ENCODE measurements around the gene SRR. TPM values are rescaled to one million over a fixed set of nuclear protein-coding genes. Genes with fewer than 3 reads are reported as not detected.

Gene SRR
- total RNA-seq, 4 donors from 2014 or later = 2.1 to 27.2 (median 5.5) TPM

- TF ChIP-seq POLR2A (IDR thresholded peaks at IDR 0.05) = no peak
- no peak for TF ChIP-seq CTCF (IDR thresholded peaks at IDR 0.05)
- Histone ChIP-seq H3K27ac (no peak overlapping the region), H3K36me3 (peaks cover 0 to 38% (median 0%) of the 10 kb centered on the region in 3 donors), H3K4me3 (no peak overlapping the region), H3K27me3 (no peaks in the 10 kb centered on the region), H3K9me3 (no peaks in the 10 kb centered on the region), H3K4me1 (peaks cover 0 to 11% (median 0%) of the 10 kb centered on the region in 4 donors)
- no peak for DNase-seq
These were observed 57.4 kb downstream of the SRR start for GRCh38 chr17:2361010-2361760.

GRCh38 chr17:2362016-2362415 is 58.3 kb downstream of the SRR start:
- peaks cover 0 to 41% (median 0%) of the 10 kb centered on the region in 3 donors for H3K36me3 ChIP-seq
- TF ChIP-seq POLR2A (IDR thresholded peaks at IDR 0.05) (no peak), CTCF (IDR thresholded peaks at IDR 0.05) (no peak)

DNA sequence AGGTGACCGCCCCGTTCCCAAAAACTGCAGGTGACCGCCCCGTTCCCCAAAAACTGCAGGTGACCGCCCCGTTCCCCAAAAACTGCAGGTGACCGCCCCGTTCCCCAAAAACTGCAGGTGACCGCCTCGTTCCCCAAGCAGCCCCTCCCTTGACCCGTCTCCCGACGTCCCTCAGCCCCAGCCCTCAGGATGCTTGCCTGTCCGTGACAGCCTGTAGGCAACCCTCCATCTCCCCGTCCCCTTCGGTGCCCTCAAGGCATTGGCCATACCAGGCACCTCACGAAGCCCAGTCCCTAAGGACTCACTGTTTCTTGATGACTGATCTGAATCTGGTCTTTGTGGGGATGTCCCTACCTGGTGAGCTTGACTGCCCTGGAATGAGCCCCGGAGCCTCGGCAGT is 58.7 kb downstream of the SRR start:
- no peak for DNase-seq
- H3K36me3 ChIP-seq = peaks cover 0 to 41% (median 0%) of the 10 kb centered on the region in 3 donors
- no peaks in the 10 kb centered on the region for H3K9me3 ChIP-seq
- H3K4me1 ChIP-seq = peaks cover 0 to 11% (median 0%) of the 10 kb centered on the region in 4 donors
- no peak for TF ChIP-seq POLR2A (IDR thresholded peaks at IDR 0.05)
- no peak for TF ChIP-seq CTCF (IDR thresholded peaks at IDR 0.05)
- no peak overlapping the region for H3K4me3 ChIP-seq
- no peaks in the 10 kb centered on the region for H3K27me3 ChIP-seq
- no peak overlapping the region for H3K27ac ChIP-seq

More at GRCh38 chr17:2362016-2362415, 58.3 kb downstream of the SRR start:
- peaks cover 0 to 11% (median 0%) of the 10 kb centered on the region in 4 donors for H3K4me1 ChIP-seq
- no peak overlapping the region for H3K4me3 ChIP-seq
- no peaks in the 10 kb centered on the region for H3K9me3 ChIP-seq
- no peak for DNase-seq
- H3K27me3 ChIP-seq = no peaks in the 10 kb centered on the region
- no peak overlapping the region for H3K27ac ChIP-seq

DNA sequence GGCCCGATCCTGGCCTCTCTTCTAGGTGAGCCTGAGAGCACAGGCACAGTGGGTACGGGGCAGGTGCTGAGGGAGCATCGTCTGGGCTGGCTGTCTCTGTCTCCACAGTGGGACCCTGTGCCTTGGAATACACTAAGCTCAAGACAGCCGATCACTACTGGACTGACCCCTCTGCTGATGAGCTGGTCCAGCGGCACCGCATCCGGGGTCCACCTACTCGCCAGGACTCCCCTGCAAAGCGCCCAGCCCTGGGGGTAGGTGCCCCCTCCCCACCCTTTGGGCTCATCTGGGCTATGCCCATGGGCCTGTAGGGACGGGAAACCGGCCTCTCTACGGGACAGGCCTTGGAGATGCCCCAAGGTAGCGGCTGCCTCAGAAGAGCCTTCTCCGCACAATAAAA is 59.1 kb downstream of the SRR start:
- Histone ChIP-seq H3K36me3 (peaks cover 0 to 41% (median 0%) of the 10 kb centered on the region in 3 donors), H3K4me1 (peaks cover 0 to 11% (median 0%) of the 10 kb centered on the region in 4 donors)
- TF ChIP-seq CTCF (IDR thresholded peaks at IDR 0.05) = no peak
- no peak for TF ChIP-seq POLR2A (IDR thresholded peaks at IDR 0.05)

DNA sequence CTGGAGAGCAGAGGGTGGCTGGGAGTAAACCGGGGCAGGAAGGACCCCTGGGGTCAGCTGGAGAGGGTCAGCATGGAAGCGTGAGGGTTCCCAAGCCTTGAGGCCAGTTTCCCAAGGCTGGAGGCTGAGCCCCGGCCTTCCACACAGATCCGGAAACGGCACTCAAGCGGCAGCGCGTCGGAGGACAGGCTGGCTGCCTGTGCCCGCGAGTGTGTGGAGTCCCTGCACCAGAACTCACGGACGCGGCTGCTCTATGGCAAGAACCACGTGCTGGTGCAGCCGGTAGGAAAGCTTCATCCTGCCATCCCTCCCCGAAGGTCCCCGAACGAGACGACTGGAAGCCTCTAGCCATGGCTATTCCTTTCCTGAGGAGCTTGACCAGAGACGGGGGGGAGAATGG is 59.6 kb downstream of the SRR start:
- no peaks in the 10 kb centered on the region for H3K9me3 ChIP-seq
- peaks cover 0 to 11% (median 0%) of the 10 kb centered on the region in 4 donors for H3K4me1 ChIP-seq
- peaks cover 0 to 41% (median 0%) of the 10 kb centered on the region in 3 donors for H3K36me3 ChIP-seq
- H3K27me3 ChIP-seq = no peaks in the 10 kb centered on the region
- DNase-seq = no peak
- no peak overlapping the region for H3K27ac ChIP-seq
- H3K4me3 ChIP-seq = no peak overlapping the region
- TF ChIP-seq POLR2A (IDR thresholded peaks at IDR 0.05) = no peak
- TF ChIP-seq CTCF (IDR thresholded peaks at IDR 0.05) = no peak

More for the DNA sequence above, 59.1 kb downstream of the SRR start:
- DNase-seq = no peak
- Histone ChIP-seq H3K27ac (no peak overlapping the region), H3K27me3 (no peaks in the 10 kb centered on the region), H3K4me3 (no peak overlapping the region), H3K9me3 (no peaks in the 10 kb centered on the region)

Data from Peyer's patch (tissue), 4 donors.